Keratinocyte (primary cell): ENCODE results near the gene ACTL10.

Experiments used
- CTCF ChIP-seq, 3 experiments: IDR thresholded peaks in 1 of 3; conservative IDR thresholded peaks in 1 of 3; optimal IDR thresholded peaks in 1 of 3; 2 replicates in 2 of 3; 3 replicates in 1 of 3; pipeline versions ENCODE3 to v1.5.1; 2011; ENCODE audit warnings: low read length in 3 of 3, mild to moderate bottlenecking in 3 of 3, moderate library complexity in 2 of 3, control low read depth in 1 of 3, inconsistent platforms in 1 of 3; ENCODE audit not compliant: insufficient read depth in 2 of 3; ENCODE audit errors: extremely low read depth in 1 of 3
- EZH2 ChIP-seq: IDR thresholded peaks from one replicate; pipeline ENCODE4 v1.6.1; 2012; ENCODE audit warnings: inconsistent platforms, mild to moderate bottlenecking, low read length, moderate library complexity

- TF ChIP-seq CTCF (optimal IDR thresholded peaks at IDR 0.05 in 1 of 3, IDR thresholded peaks at IDR 0.05 in 1 of 3, conservative IDR thresholded peaks at IDR 0.05 in 1 of 3; ENCODE audit: extremely low read depth in 1 of 3, insufficient read depth in 2 of 3, low read length in 3 of 3) (no peak), EZH2 (no peak)
Measured at GRCh38 chr20:33629533-33629932, 37.2 kb upstream of the ACTL10 start.
